ENCODE measurements around the gene MOB2.

MOB2 gene

GRCh38 chr11:1447845-1448825 is 38.4 kb downstream of the MOB2 start:
- no peak for DNase-seq (ENCODE audit: low read depth)
- H3K4me3 ChIP-seq (ENCODE audit: low read depth, low read length), result no peak overlapping the region
- no peak for TF ChIP-seq CTCF (IDR thresholded peaks at IDR 0.05; ENCODE audit: low read depth, low read length, missing control alignments)

- H3K4me3 ChIP-seq (ENCODE audit: low read depth, low read length), result no peak overlapping the region
- no peak for DNase-seq (ENCODE audit: low read depth)
- no peak for TF ChIP-seq CTCF (IDR thresholded peaks at IDR 0.05; ENCODE audit: low read depth, low read length, missing control alignments)
Observed at GRCh38 chr11:1446623-1447022, 40.0 kb downstream of the MOB2 start.

GRCh38 chr11:1445741-1446445 is 40.7 kb downstream of the MOB2 start:
- no peak overlapping the region for H3K4me3 ChIP-seq (ENCODE audit: low read depth, low read length)
- no peak for TF ChIP-seq CTCF (IDR thresholded peaks at IDR 0.05; ENCODE audit: low read depth, low read length, missing control alignments)
- DNase-seq (ENCODE audit: low read depth), result no peak

GRCh38 chr11:1444823-1445422 is 41.7 kb downstream of the MOB2 start:
- TF ChIP-seq CTCF (IDR thresholded peaks at IDR 0.05; ENCODE audit: low read depth, low read length, missing control alignments), result no peak

GRCh38 chr11:1444321-1444720 is 42.3 kb downstream of the MOB2 start:
- no peak for DNase-seq (ENCODE audit: low read depth)
- no peak for TF ChIP-seq CTCF (IDR thresholded peaks at IDR 0.05; ENCODE audit: low read depth, low read length, missing control alignments)

More at GRCh38 chr11:1444823-1445422, 41.7 kb downstream of the MOB2 start:
- DNase-seq (ENCODE audit: low read depth), result no peak
- H3K4me3 ChIP-seq (ENCODE audit: low read depth, low read length), result no peak overlapping the region

GRCh38 chr11:1443737-1444136 is 42.8 kb downstream of the MOB2 start:
- no peak overlapping the region for H3K4me3 ChIP-seq (ENCODE audit: low read depth, low read length)
- no peak for TF ChIP-seq CTCF (IDR thresholded peaks at IDR 0.05; ENCODE audit: low read depth, low read length, missing control alignments)
- DNase-seq (ENCODE audit: low read depth), result no peak

More at GRCh38 chr11:1444321-1444720, 42.3 kb downstream of the MOB2 start:
- H3K4me3 ChIP-seq (ENCODE audit: low read depth, low read length), result no peak overlapping the region
